IMR-90 (cell line): ENCODE measurements around the gene FBXL20. TPM values are rescaled to one million over a fixed set of nuclear protein-coding genes. Genes with fewer than 3 reads are reported as not detected.

Experiments
- ATAC-seq: fragments of 200-7000 bp; cut with Tn5 transposase; 2 replicates; pipeline ENCODE4 v1.9.1; 2020; ENCODE audit warnings: low read depth, mild to moderate bottlenecking, moderate library complexity
- BruUV-seq: library from RNA; stranded (reverse); fragments of 400-500 nt; replicated peaks from 2 replicates; lab custom pipeline; 2021; lab: Mats Ljungman, UMichigan
- CTCF ChIA-PET: fragments of 300-600 bp; formaldehyde crosslinking; extraction: SDS; loops from one replicate; lab custom pipeline; 2021; ENCODE audit warnings: antibody characterized with exemption; lab: Yijun Ruan, JAX
- POLR2A ChIA-PET: fragments of 300-600 bp; sonication (Branson Sonifier 250); formaldehyde crosslinking; loops from one replicate; lab custom pipeline; 2022; ENCODE audit warnings: antibody characterized with exemption; ENCODE audit not compliant: unreplicated experiment; lab: Charles Lee
- DNase-seq: peaks from one replicate; pipeline ENCODE4 v3.0.0; 2013
- H2AFZ ChIP-seq: replicated peaks from 2 replicates; pipeline ENCODE3; 2013; ENCODE audit warnings: low read length, mild to moderate bottlenecking; ENCODE audit not compliant: poor library complexity
- H2AK5ac ChIP-seq: 2 replicates; pipeline ENCODE4 v1.6.1; 2013; ENCODE audit warnings: low read depth, low read length, inconsistent platforms
- H2AK9ac ChIP-seq: replicated peaks from 2 replicates; pipeline ENCODE3; 2013; ENCODE audit warnings: mild to moderate bottlenecking, low read depth, low read length, moderate library complexity; ENCODE audit not compliant: poor library complexity
- H2BK120ac ChIP-seq: 2 replicates; pipeline ENCODE4 v1.6.1; 2013; ENCODE audit warnings: low read depth, low read length, inconsistent platforms
- H2BK15ac ChIP-seq: 3 replicates; pipeline ENCODE4 v1.6.1; 2013; ENCODE audit warnings: low read depth, low read length, inconsistent platforms
- H2BK20ac ChIP-seq: 2 replicates; pipeline ENCODE4 v1.6.1; 2013; ENCODE audit warnings: low read depth, mild to moderate bottlenecking, inconsistent platforms, low read length, moderate library complexity
- H2BK5ac ChIP-seq: 2 replicates; pipeline ENCODE4 v1.6.1; 2013; ENCODE audit warnings: mild to moderate bottlenecking, low read depth, low read length, inconsistent platforms; ENCODE audit not compliant: poor library complexity, severe bottlenecking
- H3K14ac ChIP-seq: replicated peaks from 2 replicates; pipeline ENCODE4 v1.6.1; 2013; ENCODE audit warnings: low read depth, low read length, inconsistent platforms
- H3K18ac ChIP-seq: 2 replicates; pipeline ENCODE4 v1.6.1; 2013; ENCODE audit warnings: low read depth, low read length, control low read depth
- H3K23ac ChIP-seq: 2 replicates; pipeline ENCODE4 v1.6.1; 2013; ENCODE audit warnings: low read depth, low read length, inconsistent platforms
- H3K27ac ChIP-seq: 2 replicates; pipeline ENCODE4 v1.5.1; 2013; ENCODE audit warnings: mild to moderate bottlenecking, control low read depth, low read length; ENCODE audit not compliant: insufficient read depth
- H3K27me3 ChIP-seq: 2 replicates; pipeline ENCODE4 v1.6.1; 2013; ENCODE audit warnings: low read length; ENCODE audit not compliant: control insufficient read depth, insufficient read depth
- H3K36me3 ChIP-seq: 2 replicates; pipeline ENCODE4 v1.6.1; 2013; ENCODE audit warnings: low read length, mixed read lengths; ENCODE audit not compliant: control insufficient read depth, insufficient read depth
- H3K4ac ChIP-seq: 2 replicates; pipeline ENCODE4 v1.6.1; 2013; ENCODE audit warnings: low read depth, low read length, inconsistent platforms
- H3K4me1 ChIP-seq: 2 replicates; pipeline ENCODE4 v1.6.1; 2013; ENCODE audit warnings: low read length, mixed read lengths; ENCODE audit not compliant: control insufficient read depth, insufficient read depth
- H3K4me2 ChIP-seq: 2 replicates; pipeline ENCODE4 v1.6.1; 2013; ENCODE audit warnings: low read depth, mild to moderate bottlenecking, control low read depth, low read length, moderate library complexity
- H3K4me3 ChIP-seq: 2 replicates; pipeline ENCODE4 v1.5.1; 2013; ENCODE audit warnings: low read depth, mild to moderate bottlenecking, control low read depth, low read length, moderate library complexity; ENCODE audit not compliant: insufficient read depth
- H3K56ac ChIP-seq: 2 replicates; pipeline ENCODE4 v1.6.1; 2013; ENCODE audit warnings: low read length, inconsistent platforms; ENCODE audit not compliant: insufficient read depth; ENCODE audit errors: extremely low read depth
- H3K79me1 ChIP-seq, 2 experiments: 2 replicates each; pipeline ENCODE4 v1.6.1; 2013; ENCODE audit warnings: low read length in 2 of 2, inconsistent platforms in 1 of 2, low read depth in 1 of 2
- H3K9ac ChIP-seq: 2 replicates; pipeline ENCODE4 v1.6.1; 2013; ENCODE audit warnings: low read depth, low read length, control low read depth
- H3K9me1 ChIP-seq: 2 replicates; pipeline ENCODE4 v1.6.1; 2013; ENCODE audit warnings: low read length, inconsistent platforms; ENCODE audit not compliant: insufficient read depth
- H3K9me3 ChIP-seq: 2 replicates; pipeline ENCODE4 v1.6.1; 2013; ENCODE audit warnings: low read length; ENCODE audit not compliant: control insufficient read depth, insufficient read depth
- H4K20me1 ChIP-seq: 2 replicates; pipeline ENCODE4 v1.6.1; 2013; ENCODE audit warnings: low read length, inconsistent platforms; ENCODE audit not compliant: insufficient read depth
- H4K5ac ChIP-seq: 2 replicates; pipeline ENCODE4 v1.6.1; 2013; ENCODE audit warnings: mild to moderate bottlenecking, low read depth, low read length, control low read depth
- H4K8ac ChIP-seq, 2 experiments: 2 replicates each; pipeline ENCODE4 v1.6.1; 2013; ENCODE audit warnings: low read depth in 2 of 2, low read length in 2 of 2, control low read depth in 1 of 2, inconsistent platforms in 1 of 2
- H4K91ac ChIP-seq: 2 replicates; pipeline ENCODE4 v1.6.1; 2013; ENCODE audit warnings: low read depth, low read length, inconsistent platforms; ENCODE audit not compliant: insufficient read depth
- BHLHE40 ChIP-seq: fragments of 150-350 bp; IDR thresholded peaks from 2 replicates; pipeline ENCODE4 v1.6.1; 2016; ENCODE audit warnings: mild to moderate bottlenecking, low read depth, low read length
- CEBPB ChIP-seq: IDR thresholded peaks from 2 replicates; pipeline ENCODE4 v1.6.1; 2012; ENCODE audit warnings: low read depth, low read length, improper control_type of control experiment
- CHD1 ChIP-seq: IDR thresholded peaks from 2 replicates; pipeline ENCODE4 v1.6.1; 2012; ENCODE audit warnings: low read depth, low read length, improper control_type of control experiment
- FOS ChIP-seq: fragments of 150-350 bp; IDR thresholded peaks from 2 replicates; pipeline ENCODE4 v1.6.1; 2016; ENCODE audit warnings: low read depth, low read length
- MAFK ChIP-seq: IDR thresholded peaks from 2 replicates; pipeline ENCODE4 v1.6.1; 2012; ENCODE audit warnings: low read depth, low read length, improper control_type of control experiment
- MAZ ChIP-seq: IDR thresholded peaks from 2 replicates; pipeline ENCODE4 v1.6.1; 2012; ENCODE audit warnings: low read depth, mild to moderate bottlenecking, low read length, improper control_type of control experiment, moderate library complexity, borderline replicate concordance
- MXI1 ChIP-seq: IDR thresholded peaks from 2 replicates; pipeline ENCODE4 v1.6.1; 2012; ENCODE audit warnings: low read depth, mild to moderate bottlenecking, low read length, moderate library complexity, borderline replicate concordance
- NFE2L2 ChIP-seq: fragments of 150-350 bp; IDR thresholded peaks from 2 replicates; pipeline ENCODE4 v1.6.1; 2016; ENCODE audit warnings: low read depth, mild to moderate bottlenecking, low read length
- POLR2A ChIP-seq: IDR thresholded peaks from 2 replicates; pipeline ENCODE4 v1.6.1; 2012; ENCODE audit warnings: mild to moderate bottlenecking, low read depth, low read length
- RAD21 ChIP-seq: IDR thresholded peaks from 2 replicates; pipeline ENCODE4 v1.6.1; 2012; ENCODE audit warnings: low read length, improper control_type of control experiment
- RCOR1 ChIP-seq: IDR thresholded peaks from 2 replicates; pipeline ENCODE4 v1.6.1; 2012; ENCODE audit warnings: mild to moderate bottlenecking, low read length, improper control_type of control experiment; ENCODE audit not compliant: insufficient replicate concordance
- RFX5 ChIP-seq: IDR thresholded peaks from 2 replicates; pipeline ENCODE4 v1.8.0; 2012; ENCODE audit warnings: low read depth, mild to moderate bottlenecking, low read length, moderate library complexity
- SMC3 ChIP-seq: fragments of 150-350 bp; IDR thresholded peaks from 2 replicates; pipeline ENCODE4 v1.6.1; 2016; ENCODE audit warnings: low read depth, mild to moderate bottlenecking, antibody characterized with exemption, low read length, moderate library complexity
- WGBS, 2 experiments: methylation state at CpG; one replicate each; pipeline versions ENCODE4 v1.1.5 to v1.1.7; 2013; ENCODE audit warnings: missing lambda C conversion rate in 2 of 2; ENCODE audit not compliant: insufficient read length in 1 of 2; ENCODE audit errors: extremely low coverage in 2 of 2; 5-methylcytosine and 5-hydroxymethylcytosine counted together
- dilution Hi-C: fragments of 300-500 bp; cut with HindIII; formaldehyde crosslinking; loops from one replicate; pipeline ENCODE4 v1.14.3; 2018; ENCODE audit warnings: low sequenced_read_pairs; ENCODE audit not compliant: unreplicated experiment
- in situ Hi-C: fragments of 300-500 bp; cut with MboI; formaldehyde crosslinking; loops from 3 replicates; pipeline ENCODE4 v1.14.3; 2019; ENCODE audit warnings: low sequenced_read_pairs, inconsistent platforms, mixed read lengths
- intact Hi-C: fragments of 100-400 bp; cut with micrococcal nuclease; formaldehyde crosslinking; loops from 2 replicates; pipeline ENCODE4 v1.10.0; 2022
- polyA plus RNA-seq, 3 experiments: library from polyadenylated mRNA; depleted of rRNA; stranded (reverse); fragments of >200 nt; gene quantifications; 2 replicates each; pipeline ENCODE4 v1.2.3, GENCODE V29; 2012; ENCODE audit warnings: low replicate concordance in 1 of 3
- total RNA-seq: library from RNA; depleted of rRNA; stranded (reverse); fragments of >200 nt; gene quantifications from 2 replicates; pipeline ENCODE4 v1.2.3, GENCODE V29; 2012
- TF ChIP-seq, protein P1 (sequence below): conservative IDR thresholded peaks from 2 replicates; pipeline ENCODE4 v1.5.1; 2012; ENCODE audit warnings: mild to moderate bottlenecking, low read depth, low read length, improper control_type of control experiment
- TF ChIP-seq, protein P2 (sequence below): fragments of 150-350 bp; IDR thresholded peaks from 2 replicates; pipeline ENCODE4 v1.6.1; 2017; ENCODE audit warnings: mild to moderate bottlenecking, antibody characterized with exemption, low read length, low read depth
- TF ChIP-seq, protein P3 (sequence below): fragments of 150-350 bp; IDR thresholded peaks from 2 replicates; pipeline ENCODE4 v1.6.1; 2016; ENCODE audit warnings: low read depth, mild to moderate bottlenecking, low read length, moderate library complexity, borderline replicate concordance

Gene FBXL20
- total and polyA plus RNA-seq, 2 of the 4 experiments (the other 2 are of a cell fraction): 4.1 to 13.8 TPM

GRCh38 chr17:39429600-39429999 is 28.2 kb upstream of the FBXL20 start:
- Histone ChIP-seq H2BK20ac (no peak overlapping the region), H3K4me2 (no peak overlapping the region), H2AK5ac (no peak overlapping the region), H3K9me3 (no peaks in the 10 kb centered on the region), H4K5ac (no peak overlapping the region), H3K4me3 (no peak overlapping the region), H3K4ac (no peak overlapping the region), H3K23ac (no peak overlapping the region), H4K20me1 (no peaks in the 10 kb centered on the region), H3K18ac (no peak overlapping the region), H3K36me3 (peaks cover 62% of the 10 kb centered on the region), H2BK5ac (no peak overlapping the region), H3K27ac (no peak overlapping the region), H2BK15ac (no peak overlapping the region), H3K56ac (no peak overlapping the region), H3K9me1 (no peaks in the 10 kb centered on the region), H3K9ac (no peak overlapping the region), H4K91ac (no peak overlapping the region), H3K27me3 (no peaks in the 10 kb centered on the region), H2BK120ac (no peak overlapping the region), H4K8ac (no peak overlapping the region), H2AK9ac (no peak overlapping the region), H3K14ac (no peak overlapping the region), H3K4me1 (no peaks in the 10 kb centered on the region), H2AFZ (no peak overlapping the region), H3K79me1 (peaks cover 0 to 3% of the 10 kb centered on the region in 2 experiments; a peak in 2 of 4 replicates)
- no CpG with 5 or more reads among the region's 4 CpGs for WGBS, 2 experiments
- TF ChIP-seq RCOR1 (no peak), BHLHE40 (no peak), POLR2A (no peak), MXI1 (no peak), NFE2L2 (no peak), MAZ (no peak), SMC3 (no peak), FOS (no peak), CEBPB (no peak), RFX5 (no peak), RAD21 (no peak), MAFK (no peak), CHD1 (no peak)
- TF ChIP-seq, protein P1, sequence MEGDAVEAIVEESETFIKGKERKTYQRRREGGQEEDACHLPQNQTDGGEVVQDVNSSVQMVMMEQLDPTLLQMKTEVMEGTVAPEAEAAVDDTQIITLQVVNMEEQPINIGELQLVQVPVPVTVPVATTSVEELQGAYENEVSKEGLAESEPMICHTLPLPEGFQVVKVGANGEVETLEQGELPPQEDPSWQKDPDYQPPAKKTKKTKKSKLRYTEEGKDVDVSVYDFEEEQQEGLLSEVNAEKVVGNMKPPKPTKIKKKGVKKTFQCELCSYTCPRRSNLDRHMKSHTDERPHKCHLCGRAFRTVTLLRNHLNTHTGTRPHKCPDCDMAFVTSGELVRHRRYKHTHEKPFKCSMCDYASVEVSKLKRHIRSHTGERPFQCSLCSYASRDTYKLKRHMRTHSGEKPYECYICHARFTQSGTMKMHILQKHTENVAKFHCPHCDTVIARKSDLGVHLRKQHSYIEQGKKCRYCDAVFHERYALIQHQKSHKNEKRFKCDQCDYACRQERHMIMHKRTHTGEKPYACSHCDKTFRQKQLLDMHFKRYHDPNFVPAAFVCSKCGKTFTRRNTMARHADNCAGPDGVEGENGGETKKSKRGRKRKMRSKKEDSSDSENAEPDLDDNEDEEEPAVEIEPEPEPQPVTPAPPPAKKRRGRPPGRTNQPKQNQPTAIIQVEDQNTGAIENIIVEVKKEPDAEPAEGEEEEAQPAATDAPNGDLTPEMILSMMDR: no peak
- TF ChIP-seq, protein P2, sequence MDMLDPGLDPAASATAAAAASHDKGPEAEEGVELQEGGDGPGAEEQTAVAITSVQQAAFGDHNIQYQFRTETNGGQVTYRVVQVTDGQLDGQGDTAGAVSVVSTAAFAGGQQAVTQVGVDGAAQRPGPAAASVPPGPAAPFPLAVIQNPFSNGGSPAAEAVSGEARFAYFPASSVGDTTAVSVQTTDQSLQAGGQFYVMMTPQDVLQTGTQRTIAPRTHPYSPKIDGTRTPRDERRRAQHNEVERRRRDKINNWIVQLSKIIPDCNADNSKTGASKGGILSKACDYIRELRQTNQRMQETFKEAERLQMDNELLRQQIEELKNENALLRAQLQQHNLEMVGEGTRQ: no peak
- TF ChIP-seq, protein P3, sequence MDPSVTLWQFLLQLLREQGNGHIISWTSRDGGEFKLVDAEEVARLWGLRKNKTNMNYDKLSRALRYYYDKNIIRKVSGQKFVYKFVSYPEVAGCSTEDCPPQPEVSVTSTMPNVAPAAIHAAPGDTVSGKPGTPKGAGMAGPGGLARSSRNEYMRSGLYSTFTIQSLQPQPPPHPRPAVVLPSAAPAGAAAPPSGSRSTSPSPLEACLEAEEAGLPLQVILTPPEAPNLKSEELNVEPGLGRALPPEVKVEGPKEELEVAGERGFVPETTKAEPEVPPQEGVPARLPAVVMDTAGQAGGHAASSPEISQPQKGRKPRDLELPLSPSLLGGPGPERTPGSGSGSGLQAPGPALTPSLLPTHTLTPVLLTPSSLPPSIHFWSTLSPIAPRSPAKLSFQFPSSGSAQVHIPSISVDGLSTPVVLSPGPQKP: no peak
- CTCF ChIA-PET: no interaction called here
- intact Hi-C loops (no loop called here), in situ Hi-C loops (no loop called here), dilution Hi-C loops (no loop called here)
- ATAC-seq (no peak), DNase-seq (no peak)
- POLR2A ChIA-PET: interaction anchor here (0.6 kb wide), 1 partner anchor 14 kb away, joined by 3 read pairs; no protein-coding TSS in a partner anchor
- BruUV-seq: no TSS peak
